Lower leg skin (tissue), 3 donors: ENCODE measurements around the gene SPSB3.

Source experiments
- POLR2A ChIP-seq, 2 donors: fragments of 450-650 bp; IDR thresholded peaks; one replicate each; pipeline ENCODE4 v1.6.1; 2016 to 2017; ENCODE audit warnings: antibody characterized with exemption in 2 of 2, mild to moderate bottlenecking in 1 of 2, moderate library complexity in 1 of 2
- TF ChIP-seq, protein P1 (sequence below), 3 donors: fragments of 450-650 bp; IDR thresholded peaks; one replicate each; pipeline ENCODE4 v1.5.1; 2016; ENCODE audit warnings: antibody characterized with exemption in 3 of 3, mild to moderate bottlenecking in 3 of 3, moderate library complexity in 2 of 3

DNA sequence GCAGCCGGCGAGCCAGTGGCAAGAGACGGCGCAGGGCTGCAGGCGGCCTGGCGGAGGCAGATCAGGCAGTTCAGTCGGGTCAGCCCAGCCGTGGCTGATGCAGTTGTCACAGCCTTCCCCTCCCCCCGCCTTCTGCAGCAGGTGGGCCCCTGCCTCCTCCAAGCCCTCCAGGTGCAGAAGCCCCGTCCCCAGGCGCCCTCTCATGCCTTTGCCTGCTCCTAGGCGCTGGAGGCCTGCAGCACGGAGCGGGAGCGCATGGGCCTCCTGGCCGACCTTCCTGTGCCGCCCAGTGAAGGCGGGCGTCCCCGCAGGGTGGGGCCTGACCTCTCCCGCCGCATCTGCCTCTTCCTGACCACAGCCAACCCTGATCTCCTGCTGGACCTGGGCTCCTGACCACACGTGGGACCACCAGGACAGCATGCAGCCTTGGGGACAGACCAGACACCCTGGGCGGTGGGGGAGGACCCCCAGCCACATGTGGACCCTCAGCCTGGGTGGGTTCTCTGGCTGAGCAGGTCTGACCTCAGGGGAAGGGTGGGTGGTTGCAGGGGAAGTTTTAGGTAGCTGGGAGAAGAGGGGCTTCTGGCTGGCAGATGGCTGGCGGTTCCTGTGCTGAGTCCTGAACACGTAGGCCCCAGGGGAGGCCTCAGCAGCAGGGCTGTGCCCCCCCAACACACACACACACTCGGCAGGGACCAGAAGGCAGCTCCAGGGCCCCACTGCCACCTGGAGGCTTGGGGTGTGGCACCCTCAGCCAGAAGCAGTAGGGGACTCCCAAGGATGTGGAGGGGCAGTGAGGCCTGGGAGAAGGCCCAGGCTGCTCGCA is 6.3 kb downstream of the SPSB3 start:
- TF ChIP-seq, protein P1, sequence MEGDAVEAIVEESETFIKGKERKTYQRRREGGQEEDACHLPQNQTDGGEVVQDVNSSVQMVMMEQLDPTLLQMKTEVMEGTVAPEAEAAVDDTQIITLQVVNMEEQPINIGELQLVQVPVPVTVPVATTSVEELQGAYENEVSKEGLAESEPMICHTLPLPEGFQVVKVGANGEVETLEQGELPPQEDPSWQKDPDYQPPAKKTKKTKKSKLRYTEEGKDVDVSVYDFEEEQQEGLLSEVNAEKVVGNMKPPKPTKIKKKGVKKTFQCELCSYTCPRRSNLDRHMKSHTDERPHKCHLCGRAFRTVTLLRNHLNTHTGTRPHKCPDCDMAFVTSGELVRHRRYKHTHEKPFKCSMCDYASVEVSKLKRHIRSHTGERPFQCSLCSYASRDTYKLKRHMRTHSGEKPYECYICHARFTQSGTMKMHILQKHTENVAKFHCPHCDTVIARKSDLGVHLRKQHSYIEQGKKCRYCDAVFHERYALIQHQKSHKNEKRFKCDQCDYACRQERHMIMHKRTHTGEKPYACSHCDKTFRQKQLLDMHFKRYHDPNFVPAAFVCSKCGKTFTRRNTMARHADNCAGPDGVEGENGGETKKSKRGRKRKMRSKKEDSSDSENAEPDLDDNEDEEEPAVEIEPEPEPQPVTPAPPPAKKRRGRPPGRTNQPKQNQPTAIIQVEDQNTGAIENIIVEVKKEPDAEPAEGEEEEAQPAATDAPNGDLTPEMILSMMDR (IDR thresholded peaks at IDR 0.05): no peak
- no peak for TF ChIP-seq POLR2A (IDR thresholded peaks at IDR 0.05)
